Neuronal stem cell (in vitro differentiated cells): ENCODE results near the gene RAD51B.
A peak's percentile ranks its signal among the peaks of the same experiment; 100 is the strongest.

Source experiments
- DNase-seq: peaks from one replicate; pipeline ENCODE4 v3.0.0-alpha.2; 2013; ENCODE audit warnings: low spot score
- H2AFZ ChIP-seq: one replicate; pipeline ENCODE4 v1.6.1; 2013; ENCODE audit warnings: mild to moderate bottlenecking, low read length, inconsistent platforms
- H2AK5ac ChIP-seq: 2 replicates; pipeline ENCODE4 v1.6.1; 2013; ENCODE audit warnings: low read depth, mild to moderate bottlenecking, inconsistent platforms, low read length, moderate library complexity, mixed read lengths
- H2BK120ac ChIP-seq: 2 replicates; pipeline ENCODE4 v1.6.1; 2013; ENCODE audit warnings: low read depth, mild to moderate bottlenecking, inconsistent platforms, low read length, moderate library complexity, mixed read lengths
- H2BK12ac ChIP-seq: one replicate; pipeline ENCODE4 v1.6.1; 2013; ENCODE audit warnings: low read length, inconsistent platforms
- H2BK15ac ChIP-seq: 2 replicates; pipeline ENCODE4 v1.6.1; 2013; ENCODE audit warnings: mild to moderate bottlenecking, low read length, inconsistent platforms, mixed read lengths
- H2BK5ac ChIP-seq: one replicate; pipeline ENCODE4 v1.6.1; 2013; ENCODE audit warnings: inconsistent platforms, mild to moderate bottlenecking, low read length, moderate library complexity
- H3K14ac ChIP-seq: one replicate; pipeline ENCODE4 v1.6.1; 2013; ENCODE audit warnings: low read length, inconsistent platforms
- H3K18ac ChIP-seq: 2 replicates; pipeline ENCODE4 v1.6.1; 2013; ENCODE audit warnings: low read length, inconsistent platforms
- H3K23ac ChIP-seq: 2 replicates; pipeline ENCODE4 v1.6.1; 2013; ENCODE audit warnings: low read depth, mild to moderate bottlenecking, mixed read lengths, low read length, inconsistent platforms; ENCODE audit not compliant: poor library complexity
- H3K27ac ChIP-seq: replicated peaks from 3 replicates; pipeline ENCODE4 v1.5.1; 2013; ENCODE audit warnings: low read length, inconsistent platforms
- H3K27me3 ChIP-seq, 3 experiments: 2 replicates each; pipeline ENCODE4 v1.6.1; 2013; ENCODE audit warnings: low read length in 3 of 3, mild to moderate bottlenecking in 2 of 3, inconsistent platforms in 1 of 3, low read depth in 1 of 3, mixed read lengths in 1 of 3, moderate library complexity in 1 of 3; ENCODE audit not compliant: control insufficient read depth in 3 of 3, insufficient read depth in 3 of 3
- H3K36me3 ChIP-seq, 2 donors: replicated peaks in 1 of 2; 2 replicates each; pipeline ENCODE4 v1.6.1; 2013; ENCODE audit warnings: low read length in 2 of 2; ENCODE audit not compliant: control insufficient read depth in 2 of 2, insufficient read depth in 2 of 2
- H3K4ac ChIP-seq: 2 replicates; pipeline ENCODE4 v1.6.1; 2013; ENCODE audit warnings: inconsistent platforms, mild to moderate bottlenecking, low read length, moderate library complexity
- H3K4me1 ChIP-seq, 2 donors: 1 replicate in 1 of 2; 2 replicates in 1 of 2; pipeline ENCODE4 v1.6.1; 2013; ENCODE audit warnings: low read length in 2 of 2, low read depth in 1 of 2; ENCODE audit not compliant: control insufficient read depth in 2 of 2, insufficient read depth in 1 of 2
- H3K4me2 ChIP-seq: one replicate; pipeline ENCODE4 v1.6.1; 2013; ENCODE audit warnings: mild to moderate bottlenecking, low read length, inconsistent platforms; ENCODE audit not compliant: insufficient read depth, poor library complexity, severe bottlenecking
- H3K4me3 ChIP-seq, 2 donors: 2 replicates each; pipeline ENCODE4 v1.5.1; 2013; ENCODE audit warnings: low read length in 2 of 2, mild to moderate bottlenecking in 2 of 2, inconsistent platforms in 1 of 2, moderate library complexity in 1 of 2
- H3K79me1 ChIP-seq: one replicate; pipeline ENCODE4 v1.6.1; 2013; ENCODE audit warnings: low read depth, mild to moderate bottlenecking, inconsistent platforms, low read length, moderate library complexity
- H3K9ac ChIP-seq: one replicate; pipeline ENCODE4 v1.6.1; 2013; ENCODE audit warnings: mild to moderate bottlenecking, low read depth, low read length, inconsistent platforms; ENCODE audit not compliant: poor library complexity
- H3K9me3 ChIP-seq, 2 donors: replicated peaks in 1 of 2; 2 replicates each; pipeline versions ENCODE3 to v1.6.1; 2013; ENCODE audit warnings: low read length in 2 of 2, mild to moderate bottlenecking in 2 of 2, inconsistent platforms in 1 of 2, low read depth in 1 of 2, mixed read lengths in 1 of 2, moderate library complexity in 1 of 2; ENCODE audit not compliant: control insufficient read depth in 2 of 2, insufficient read depth in 1 of 2
- H4K8ac ChIP-seq: one replicate; pipeline ENCODE4 v1.6.1; 2013; ENCODE audit warnings: low read depth, mild to moderate bottlenecking, inconsistent platforms, low read length, moderate library complexity
- H4K91ac ChIP-seq: one replicate; pipeline ENCODE4 v1.6.1; 2013; ENCODE audit warnings: low read length, low read depth, mild to moderate bottlenecking, inconsistent platforms; ENCODE audit not compliant: poor library complexity
- WGBS, 2 donors: extraction: QIAGEN DNeasy Blood & Tissue Kit; methylation state at CpG; one replicate each; pipeline ENCODE4 v1.1.7; 2013; ENCODE audit warnings: missing lambda C conversion rate in 2 of 2, mixed read lengths in 1 of 2; ENCODE audit not compliant: insufficient read length in 2 of 2, insufficient replicate concordance in 1 of 2; ENCODE audit errors: extremely low coverage in 2 of 2; 5-methylcytosine and 5-hydroxymethylcytosine counted together

Gene RAD51B

DNA sequence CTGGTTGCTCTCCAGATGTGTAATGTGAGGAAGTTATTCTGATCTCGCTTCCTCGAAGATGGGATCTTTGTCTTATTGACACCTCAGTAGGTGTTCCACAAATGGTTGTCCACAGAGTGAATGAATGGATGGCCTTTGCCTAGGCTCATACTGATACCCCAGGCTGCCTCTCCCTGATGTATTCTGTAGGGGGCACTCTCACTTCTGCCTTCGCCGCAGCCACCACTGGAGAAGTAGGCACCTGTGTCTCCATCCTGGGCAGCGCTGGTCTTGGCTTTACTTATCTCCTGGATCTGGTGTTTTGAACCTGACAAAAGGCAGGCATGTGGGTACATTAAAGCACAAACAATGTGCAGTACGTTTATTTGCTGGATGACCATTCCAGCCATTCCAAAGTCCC, 891.2 kb downstream of the RAD51B start:
- Histone ChIP-seq H3K9ac (no peak overlapping the region), H2BK5ac (no peak overlapping the region), H4K91ac (no peak overlapping the region), H3K27ac (no peak overlapping the region), H3K4me1 (no peaks in the 10 kb centered on the region), H4K8ac (no peak overlapping the region), H3K9me3 (no peaks in the 10 kb centered on the region), H2AFZ (no peak overlapping the region), H3K4ac (no peak overlapping the region), H3K27me3 (no peaks in the 10 kb centered on the region), H2BK15ac (no peak overlapping the region), H3K4me2 (no peak overlapping the region), H3K14ac (no peak overlapping the region), H3K23ac (no peak overlapping the region), H2AK5ac (no peak overlapping the region), H3K79me1 (no peaks in the 10 kb centered on the region), H3K18ac (no peak overlapping the region), H3K4me3 (no peak overlapping the region), H2BK12ac (no peak overlapping the region), H3K36me3 (no peaks in the 10 kb centered on the region), H2BK120ac (no peak overlapping the region)
- no CpG with 5 or more reads among the region's 6 CpGs for WGBS, 2 donors
- no peak for DNase-seq

GRCh38 chr14:68711561-68712309, 892.2 kb downstream of the RAD51B start:
- no peaks in the 10 kb centered on the region for H3K79me1 ChIP-seq
- no peak overlapping the region for H3K4me3 ChIP-seq
- H2AFZ ChIP-seq: no peak overlapping the region
- H2BK5ac ChIP-seq: no peak overlapping the region
- no peak overlapping the region for H2BK12ac ChIP-seq
- H4K91ac ChIP-seq: no peak overlapping the region
- H3K4me1 ChIP-seq: no peaks in the 10 kb centered on the region
- no peaks in the 10 kb centered on the region for H3K9me3 ChIP-seq
- no peak overlapping the region for H3K18ac ChIP-seq
- no peak overlapping the region for H3K23ac ChIP-seq
- H2BK15ac ChIP-seq: no peak overlapping the region
- no peak overlapping the region for H2AK5ac ChIP-seq
- H3K14ac ChIP-seq: no peak overlapping the region
- H2BK120ac ChIP-seq: no peak overlapping the region
- no peaks in the 10 kb centered on the region for H3K36me3 ChIP-seq
- no peak overlapping the region for H3K27ac ChIP-seq
- WGBS, 2 donors: no CpG with 5 or more reads among the region's 9 CpGs
- no peak overlapping the region for H4K8ac ChIP-seq
- H3K4me2 ChIP-seq: no peak overlapping the region
- H3K27me3 ChIP-seq: no peaks in the 10 kb centered on the region
- H3K9ac ChIP-seq: no peak overlapping the region
- no peak overlapping the region for H3K4ac ChIP-seq
- no peak for DNase-seq

DNA sequence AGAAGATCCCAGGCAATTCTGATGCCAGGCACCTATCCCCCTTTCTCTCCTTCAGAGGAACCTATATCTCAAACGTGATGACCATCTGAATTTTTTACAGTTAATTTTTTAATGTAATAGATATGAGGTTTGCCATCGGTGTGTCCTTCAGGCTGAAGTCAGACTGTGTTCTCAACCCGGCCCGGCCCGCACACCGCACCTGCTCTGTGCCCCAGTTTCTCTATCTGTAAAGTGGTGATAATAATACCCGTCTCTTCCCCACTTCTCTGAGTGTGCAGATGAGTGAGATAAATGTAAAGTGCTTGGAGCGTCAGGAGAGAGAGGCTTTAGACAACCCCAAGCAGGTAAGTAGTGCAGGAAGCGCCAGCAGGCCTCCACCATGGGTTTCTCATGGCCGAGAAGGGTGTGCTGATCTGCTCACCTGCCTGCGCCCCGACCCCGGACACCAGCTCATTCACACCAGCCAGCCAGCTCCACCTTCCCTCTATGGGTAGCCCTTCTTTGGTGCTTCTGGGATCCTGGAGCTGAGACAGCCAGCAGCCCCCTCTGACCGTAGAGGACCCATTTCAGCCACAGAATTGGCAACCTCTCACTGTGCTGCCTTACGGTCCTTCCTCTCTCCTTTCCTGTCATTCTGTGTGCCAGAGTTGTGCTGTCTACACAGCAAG, 893.3 kb downstream of the RAD51B start:
- Histone ChIP-seq H3K27ac (no peak overlapping the region), H2AFZ (no peak overlapping the region), H3K9ac (no peak overlapping the region), H3K4me1 (peaks cover 0 to 4% of the 10 kb centered on the region in 2 donors), H3K18ac (peak overlapping the region; percentile 53), H3K4me2 (no peak overlapping the region), H2BK12ac (no peak overlapping the region), H3K9me3 (no peaks in the 10 kb centered on the region), H3K27me3 (no peaks in the 10 kb centered on the region), H3K79me1 (no peaks in the 10 kb centered on the region), H2BK5ac (no peak overlapping the region), H3K4ac (no peak overlapping the region), H3K14ac (no peak overlapping the region), H2BK15ac (peak overlapping the region; percentile 24), H3K23ac (no peak overlapping the region), H4K91ac (no peak overlapping the region), H3K36me3 (no peaks in the 10 kb centered on the region), H3K4me3 (no peak overlapping the region), H4K8ac (no peak overlapping the region), H2AK5ac (peak overlapping the region; percentile 37), H2BK120ac (no peak overlapping the region)
- WGBS, 2 donors: no CpG with 5 or more reads among the region's 15 CpGs
- DNase-seq: no peak

DNA sequence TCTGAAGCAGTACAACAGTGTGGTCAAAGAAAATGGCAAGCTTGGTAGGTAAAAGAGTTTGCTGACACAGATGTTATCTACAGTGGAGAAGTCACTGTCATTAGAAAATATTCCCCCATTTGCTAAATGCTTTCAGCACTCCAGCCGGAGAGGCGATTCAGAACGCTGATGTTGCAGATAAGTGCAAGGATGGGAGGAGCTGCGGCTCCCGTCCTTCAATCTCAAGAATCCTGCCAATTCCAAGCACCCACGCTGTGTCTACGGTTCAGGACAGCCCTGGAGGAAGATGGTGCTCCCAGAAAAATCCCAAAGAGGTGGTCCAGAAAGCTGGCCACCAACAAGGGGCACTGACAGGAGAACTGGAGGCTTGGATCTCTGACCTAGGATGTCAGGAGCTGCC, 894.2 kb downstream of the RAD51B start:
- Histone ChIP-seq H3K23ac (no peak overlapping the region), H3K9ac (no peak overlapping the region), H4K91ac (no peak overlapping the region), H2BK5ac (no peak overlapping the region), H2BK15ac (no peak overlapping the region), H3K9me3 (no peaks in the 10 kb centered on the region), H2BK120ac (no peak overlapping the region), H3K4me1 (peaks cover 0 to 4% of the 10 kb centered on the region in 2 donors), H3K27ac (no peak overlapping the region), H3K79me1 (no peaks in the 10 kb centered on the region), H3K4me2 (no peak overlapping the region), H2AFZ (no peak overlapping the region), H3K14ac (no peak overlapping the region), H3K36me3 (no peaks in the 10 kb centered on the region), H3K4ac (no peak overlapping the region), H2AK5ac (no peak overlapping the region), H3K4me3 (no peak overlapping the region), H3K27me3 (no peaks in the 10 kb centered on the region), H3K18ac (no peak overlapping the region), H4K8ac (no peak overlapping the region), H2BK12ac (no peak overlapping the region)
- no peak for DNase-seq
- no CpG with 5 or more reads among the region's 7 CpGs for WGBS, 2 donors
